Ovary (tissue), 9 donors: ENCODE results near the gene PLEKHG7. TPM values are rescaled to one million over a fixed set of nuclear protein-coding genes. Genes with fewer than 3 reads are reported as not detected.

Experiments
- DNase-seq, 5 donors: peaks; one replicate each; pipeline ENCODE4 v3.0.0-alpha.2; 2019 to 2020
- H3K27ac ChIP-seq, 2 donors: fragments of 200-600 bp; one replicate each; pipeline versions ENCODE4 v1.5.1 to v1.8.0; 2019 to 2022
- H3K27me3 ChIP-seq: fragments of 200-600 bp; one replicate; pipeline ENCODE4 v1.8.0; 2022
- H3K36me3 ChIP-seq: fragments of 200-600 bp; sonication (generic); one replicate; pipeline ENCODE4 v1.5.1; 2019
- H3K4me1 ChIP-seq: one replicate; pipeline ENCODE4 v1.8.1; 2013; ENCODE audit warnings: mild to moderate bottlenecking, moderate library complexity; ENCODE audit not compliant: insufficient read depth
- H3K4me3 ChIP-seq: fragments of 200-600 bp; sonication (generic); one replicate; pipeline ENCODE4 v1.5.1; 2017
- H3K9me3 ChIP-seq, 2 donors: fragments of 200-600 bp in 1 of 2; sonication (generic) in 1 of 2; one replicate each; pipeline versions ENCODE4 v1.5.1 to v1.8.1; 2013 to 2019; ENCODE audit warnings: mild to moderate bottlenecking in 1 of 2, moderate library complexity in 1 of 2
- EP300 ChIP-seq: sonication (generic); formaldehyde crosslinking; IDR thresholded peaks from one replicate; pipeline ENCODE4 v1.6.1; 2017; ENCODE audit warnings: antibody characterized with exemption
- POLR2A ChIP-seq: fragments of 450-650 bp; IDR thresholded peaks from one replicate; pipeline ENCODE4 v1.6.1; 2017; ENCODE audit warnings: antibody characterized with exemption, mild to moderate bottlenecking, moderate library complexity
- WGBS, 3 donors: extraction: QIAGEN DNeasy Blood & Tissue Kit in 1 of 3; methylation state at CpG; one replicate each; pipeline versions ENCODE4 v1.1.5 to v1.1.7; 2013 to 2017; 5-methylcytosine and 5-hydroxymethylcytosine counted together
- intact Hi-C, 4 donors: fragments of 100-400 bp; cut with DNase I; formaldehyde crosslinking; loops; one replicate each; pipeline versions ENCODE4 v1.11.0 to v1.15.1; 2022 to 2023
- polyA plus RNA-seq, 2 donors: library from polyadenylated mRNA; stranded (reverse); fragments of 200-250 nt in 1 of 2; fragments of 350-450 nt in 1 of 2; fragmentation: Illumina TruSeq in 1 of 2; extraction: RNeasy Lipid Tissue Mini Kit (QIAGEN cat#74804) in 1 of 2; gene quantifications; one replicate each; pipeline ENCODE4 v1.2.3, GENCODE V29; 2013 to 2014
- total RNA-seq, 7 donors: library from RNA; depleted of rRNA in 2 of 7; stranded (reverse); fragments of >200 nt in 2 of 7; fragmentation: NEBNext Ultra II Directional in 3 of 7; extraction: Animal tissue kit (Norgen Biotek cat#: 25700) in 3 of 7; gene quantifications; one replicate each; pipeline versions ENCODE4 v1.1.0 to v1.2.4, GENCODE V29; 2016 to 2023
- TF ChIP-seq, protein P1 (sequence below), 3 donors: fragments of 450-650 bp in 2 of 3; fragments of 200-600 bp in 1 of 3; IDR thresholded peaks; one replicate each; pipeline versions ENCODE4 v1.5.1 to v1.8.0; 2016 to 2022; ENCODE audit warnings: antibody characterized with exemption in 3 of 3, mild to moderate bottlenecking in 1 of 3
- donor health status: DM: no; HTN: no; CAD: no; lungs with moderate emphysema.
- donor health status: DM: no; HTN: no; CAD: no.
- donor health status: Bipolar disorder and iron deficiency.
- donor health status: DM: yes; HTN: yes; CAD: no.
- donor health status: DM: no; HTN: no; CAD: no.
- donor health status: DM: yes; HTN: yes; CAD: no.

The PLEKHG7 gene
- total and polyA plus RNA-seq, 9 donors = 0.20 to 6.1 (median 0.36) TPM; not detected in 4

DNA sequence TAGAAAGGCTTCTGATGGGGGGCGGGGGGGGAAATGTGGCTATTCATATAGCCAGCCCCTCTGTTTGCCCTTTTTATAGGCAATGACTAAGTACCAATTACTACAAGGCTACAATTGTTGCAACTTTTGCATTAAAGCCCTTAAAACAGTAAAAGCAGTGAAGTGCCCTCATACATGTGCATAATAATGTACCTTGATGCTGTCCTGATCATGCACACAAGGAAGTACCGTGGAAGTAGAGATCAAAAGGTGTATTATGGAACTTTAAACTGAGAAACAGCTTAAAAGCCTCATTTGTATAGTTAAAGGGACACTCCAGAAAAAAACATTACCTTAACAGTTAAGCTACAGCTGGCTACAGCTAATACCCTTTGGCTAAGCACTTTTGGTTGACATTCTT lies 111.8 kb downstream of the PLEKHG7 start:
- TF ChIP-seq EP300 (no peak), POLR2A (no peak)
- TF ChIP-seq, protein P1, sequence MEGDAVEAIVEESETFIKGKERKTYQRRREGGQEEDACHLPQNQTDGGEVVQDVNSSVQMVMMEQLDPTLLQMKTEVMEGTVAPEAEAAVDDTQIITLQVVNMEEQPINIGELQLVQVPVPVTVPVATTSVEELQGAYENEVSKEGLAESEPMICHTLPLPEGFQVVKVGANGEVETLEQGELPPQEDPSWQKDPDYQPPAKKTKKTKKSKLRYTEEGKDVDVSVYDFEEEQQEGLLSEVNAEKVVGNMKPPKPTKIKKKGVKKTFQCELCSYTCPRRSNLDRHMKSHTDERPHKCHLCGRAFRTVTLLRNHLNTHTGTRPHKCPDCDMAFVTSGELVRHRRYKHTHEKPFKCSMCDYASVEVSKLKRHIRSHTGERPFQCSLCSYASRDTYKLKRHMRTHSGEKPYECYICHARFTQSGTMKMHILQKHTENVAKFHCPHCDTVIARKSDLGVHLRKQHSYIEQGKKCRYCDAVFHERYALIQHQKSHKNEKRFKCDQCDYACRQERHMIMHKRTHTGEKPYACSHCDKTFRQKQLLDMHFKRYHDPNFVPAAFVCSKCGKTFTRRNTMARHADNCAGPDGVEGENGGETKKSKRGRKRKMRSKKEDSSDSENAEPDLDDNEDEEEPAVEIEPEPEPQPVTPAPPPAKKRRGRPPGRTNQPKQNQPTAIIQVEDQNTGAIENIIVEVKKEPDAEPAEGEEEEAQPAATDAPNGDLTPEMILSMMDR (IDR thresholded peaks at IDR 0.05) = no peak
- intact Hi-C loops = no loop called here
- Histone ChIP-seq H3K36me3 (no peaks in the 10 kb centered on the region), H3K27me3 (no peaks in the 10 kb centered on the region), H3K4me3 (no peak overlapping the region), H3K27ac (no peak overlapping the region), H3K9me3 (no peaks in the 10 kb centered on the region), H3K4me1 (no peaks in the 10 kb centered on the region)
- DNase-seq = no peak
- WGBS, 3 donors = 84 to 93% (median 87%) methylated on average over 2 of the region's 2 CpGs

- H3K9me3 ChIP-seq = no peaks in the 10 kb centered on the region
- no peaks in the 10 kb centered on the region for H3K36me3 ChIP-seq
- no peak for DNase-seq
- H3K4me1 ChIP-seq = no peaks in the 10 kb centered on the region
- intact Hi-C loops = no loop called here
- no peak overlapping the region for H3K4me3 ChIP-seq
- no peak overlapping the region for H3K27ac ChIP-seq
- 88 to 93% (median 89%) methylated on average over 3 of the region's 3 CpGs for WGBS, 3 donors
- TF ChIP-seq POLR2A = no peak
- no peak for TF ChIP-seq EP300
- TF ChIP-seq, protein P1 (IDR thresholded peaks at IDR 0.05) = no peak
- H3K27me3 ChIP-seq = no peaks in the 10 kb centered on the region
Observed at GRCh38 chr12:92821142-92821541, 118.4 kb downstream of the PLEKHG7 start.

Other genes with a start within 250 kb of the PLEKHG7 start
- 10 to 100 TPM; 11.9 to 41.1 (median 33.3) TPM for gene EEA1, start 226.3 kb downstream of the PLEKHG7 start, total RNA-seq
- gene EEA1, start 226.3 kb downstream of the PLEKHG7 start, polyA plus RNA-seq = 10 to 100 TPM in 1 of 2 donors, 1 to 10 TPM in 1; 5.0 to 10.8 TPM